Fibroblast of skin of back (primary cell): Measurements from ENCODE around the gene RAD1.

Experiments used
- DNase-seq: peaks from one replicate; pipeline ENCODE4 v3.0.0-alpha.2; 2013

Gene RAD1

GRCh38 chr5:34859253-34859652 lies 56.1 kb downstream of the RAD1 start:
- DNase-seq: no peak

GRCh38 chr5:34858790-34859189 lies 56.5 kb downstream of the RAD1 start:
- no peak for DNase-seq

GRCh38 chr5:34857894-34858293 lies 57.4 kb downstream of the RAD1 start:
- no peak for DNase-seq

GRCh38 chr5:34857161-34857560 lies 58.1 kb downstream of the RAD1 start:
- no peak for DNase-seq
